NCI-H2081 treated with DMSO at 0.1 percent for 48 hours (cell line): ENCODE data around the gene IGF1R.

Experiments used
- DNase-seq: peaks from one replicate; lab custom pipeline; 2025; lab: John Stamatoyannopoulos, UW

The IGF1R gene

DNA sequence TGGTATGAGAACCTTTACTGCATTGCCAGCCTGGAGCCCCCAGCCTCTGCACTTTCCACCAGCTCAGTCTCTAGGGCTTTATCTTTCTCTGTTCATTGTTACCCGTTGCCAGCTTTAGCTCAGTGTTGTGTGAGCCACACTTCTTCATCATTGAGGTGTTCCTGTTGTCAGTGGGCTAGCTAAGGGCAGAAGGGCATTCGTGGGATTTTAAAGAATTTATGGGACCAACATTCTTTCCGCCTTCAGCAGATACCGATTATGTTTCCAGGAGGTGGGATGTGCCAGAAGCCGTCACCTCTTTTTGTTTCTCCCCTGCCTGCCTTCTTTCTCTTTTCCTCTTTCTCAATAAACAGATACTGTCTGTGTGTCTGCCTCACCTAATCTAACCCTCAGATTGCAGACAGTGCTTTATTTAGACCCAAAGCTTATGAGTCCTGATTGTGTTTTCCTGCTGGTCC, 294.7 kb downstream of the IGF1R start:
- DNase-seq: no peak

DNA sequence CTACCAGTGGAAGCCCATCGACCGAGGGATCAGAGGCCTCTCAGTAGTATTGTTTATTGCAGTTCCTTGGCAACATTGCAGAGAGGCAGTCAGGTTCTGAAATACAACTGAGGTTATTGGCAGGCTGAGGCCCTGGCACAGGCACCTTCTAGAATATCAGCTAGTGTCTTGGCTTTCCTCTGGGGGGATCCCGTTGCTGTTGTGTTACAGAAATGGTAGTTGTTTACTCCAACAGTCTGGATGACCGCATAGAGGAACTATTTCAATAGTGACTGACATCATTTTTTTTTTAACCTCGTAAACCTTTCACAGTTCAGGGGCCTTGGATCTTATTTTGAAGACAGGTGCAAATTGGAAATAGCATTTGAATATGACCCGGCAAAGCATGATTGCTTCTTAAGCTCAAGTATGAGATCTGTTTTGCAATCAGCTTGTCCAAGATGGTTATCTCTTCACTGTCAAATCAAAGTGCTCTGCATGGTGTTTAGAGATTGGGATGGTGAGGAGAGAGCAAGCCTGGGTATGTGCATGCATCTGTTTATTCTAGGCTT, 295.3 kb downstream of the IGF1R start:
- no peak for DNase-seq

DNA sequence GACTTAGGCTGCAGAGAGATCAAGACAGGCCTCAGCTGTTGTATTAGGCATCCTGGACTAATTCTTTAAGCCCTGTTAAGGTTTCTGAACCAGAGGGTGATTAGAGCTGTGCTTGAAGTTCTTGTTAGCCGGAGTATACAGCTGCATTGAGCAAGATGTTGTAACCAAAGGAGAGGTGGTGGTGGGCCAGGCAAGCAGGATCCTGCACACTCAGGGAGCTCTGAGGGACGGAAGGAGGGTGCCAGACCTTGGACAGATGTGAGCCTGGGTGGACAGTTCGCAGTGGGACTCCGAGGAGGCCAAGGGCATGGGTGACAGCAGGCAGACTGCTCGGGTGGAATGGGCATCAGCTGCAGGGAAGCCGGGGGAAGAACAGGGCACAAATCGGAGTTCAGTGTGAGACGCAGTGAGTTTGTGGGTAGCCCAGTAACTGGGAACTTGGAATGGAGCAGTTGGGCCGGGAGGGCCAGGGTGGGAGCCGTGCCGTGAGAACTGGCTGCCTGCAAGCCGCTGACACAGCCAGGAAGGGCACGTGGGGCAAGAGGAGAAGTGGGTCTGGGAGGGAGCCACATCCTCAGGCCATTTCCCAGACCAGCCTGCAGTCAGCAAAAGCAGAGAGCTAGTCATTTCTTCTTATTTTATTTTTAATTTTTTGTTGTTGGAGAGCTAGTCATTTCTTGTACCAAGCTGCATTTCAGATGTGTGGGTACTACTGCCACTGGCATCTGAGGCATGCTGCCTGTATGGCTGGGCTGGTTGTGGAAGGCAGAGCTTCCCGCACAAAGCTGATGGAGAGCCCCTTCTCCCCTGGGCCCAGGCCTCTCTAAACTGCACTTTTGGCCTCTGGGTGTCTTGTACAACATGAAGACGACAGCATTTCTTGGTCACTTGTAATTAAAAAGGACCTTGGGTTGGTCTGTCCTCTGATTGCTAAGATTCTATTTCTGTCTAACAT, 298.2 kb downstream of the IGF1R start:
- DNase-seq: no peak

DNA sequence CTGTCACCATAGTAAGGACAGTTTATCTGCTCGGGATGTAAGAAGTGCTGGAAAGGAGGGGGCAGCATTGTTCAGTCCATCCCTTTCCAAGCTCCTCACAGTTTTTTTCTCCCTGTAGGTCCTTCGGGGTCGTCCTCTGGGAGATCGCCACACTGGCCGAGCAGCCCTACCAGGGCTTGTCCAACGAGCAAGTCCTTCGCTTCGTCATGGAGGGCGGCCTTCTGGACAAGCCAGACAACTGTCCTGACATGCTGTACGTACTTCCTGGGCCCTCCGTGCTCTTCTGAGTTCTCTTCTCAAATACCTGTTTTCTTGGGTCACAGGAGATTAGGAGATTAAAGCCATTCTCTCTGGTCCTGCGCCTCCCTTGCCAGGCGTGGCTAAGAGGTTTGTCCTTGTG, 300.1 kb downstream of the IGF1R start:
- DNase-seq: no peak

DNA sequence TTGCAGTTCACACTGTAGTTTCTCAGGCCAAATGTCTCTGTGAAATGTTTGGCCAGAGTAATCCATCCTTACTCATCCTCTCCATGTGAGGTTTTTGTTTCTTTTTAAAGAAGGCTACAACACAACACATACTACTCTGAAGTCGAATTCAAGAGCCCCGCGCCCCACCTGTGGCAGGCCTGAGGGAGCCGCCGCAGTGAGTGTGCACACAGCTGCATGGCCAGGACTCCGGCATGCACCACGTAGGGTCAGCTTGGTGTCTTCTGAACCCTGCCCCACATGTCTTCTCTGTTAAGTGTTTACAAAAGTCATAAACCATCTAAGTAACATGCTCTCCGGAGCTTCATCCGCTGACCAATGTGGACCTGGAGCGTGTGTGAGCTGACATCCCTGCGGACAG, 300.6 kb downstream of the IGF1R start:
- no peak for DNase-seq

DNA sequence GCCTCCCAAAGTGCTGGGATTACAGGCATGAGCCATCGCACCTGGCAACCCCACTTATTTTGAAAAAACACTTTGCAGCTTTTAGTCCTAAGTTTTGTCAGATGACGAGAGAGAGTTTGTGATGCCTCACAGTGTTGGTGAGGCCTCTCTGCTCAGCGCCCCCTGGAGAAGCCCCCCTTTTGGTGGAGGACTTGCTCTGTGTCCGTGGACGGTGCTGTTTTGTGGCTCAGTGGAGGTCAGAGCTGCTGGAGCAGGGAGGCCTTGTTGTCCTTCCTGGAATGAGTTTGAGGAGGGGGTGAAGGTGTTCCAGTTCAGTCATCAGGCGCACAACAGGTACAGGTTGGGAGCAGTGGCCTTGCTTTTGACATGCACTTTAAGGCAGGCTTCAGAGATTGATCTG, 301.3 kb downstream of the IGF1R start:
- no peak for DNase-seq

DNA sequence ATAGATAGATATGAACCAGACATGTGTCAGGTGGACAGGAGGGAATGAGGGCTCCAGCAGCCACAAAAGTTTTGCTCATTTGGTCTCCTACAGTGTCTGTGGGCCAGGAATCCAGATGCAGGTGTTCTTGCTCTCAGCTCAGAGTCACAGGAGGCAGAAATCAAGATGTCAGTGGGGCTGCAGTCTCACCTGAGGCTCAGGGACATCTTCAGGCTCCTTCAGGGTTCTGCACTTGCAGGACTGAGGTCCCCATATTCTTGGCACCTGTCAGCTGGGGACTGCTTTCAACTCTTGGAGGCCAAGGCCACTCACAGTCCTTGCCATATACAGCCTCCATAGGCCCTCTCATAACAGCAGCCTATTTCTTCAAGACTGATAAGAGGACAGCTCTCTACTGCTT, 301.9 kb downstream of the IGF1R start:
- no peak for DNase-seq

DNA sequence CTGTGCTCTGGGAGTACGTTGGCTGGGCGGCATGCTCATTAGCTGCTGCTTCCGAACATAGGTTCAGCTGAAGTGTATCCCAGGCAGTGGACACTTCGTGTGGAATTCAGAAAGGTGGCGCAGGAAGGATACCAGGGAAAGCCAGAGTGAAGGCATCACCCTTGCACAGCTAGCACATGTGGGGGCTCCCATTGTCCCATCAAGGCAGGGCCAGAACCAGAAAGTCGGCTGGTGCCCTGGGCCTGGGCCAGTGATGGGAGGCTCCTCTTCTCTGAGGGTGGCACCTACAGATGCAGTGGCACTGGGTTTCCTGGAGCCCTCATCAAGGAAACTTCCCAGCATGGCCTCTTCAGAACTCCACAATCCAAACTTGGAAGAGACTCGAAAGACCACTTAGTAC, 302.7 kb downstream of the IGF1R start:
- DNase-seq: no peak

DNA sequence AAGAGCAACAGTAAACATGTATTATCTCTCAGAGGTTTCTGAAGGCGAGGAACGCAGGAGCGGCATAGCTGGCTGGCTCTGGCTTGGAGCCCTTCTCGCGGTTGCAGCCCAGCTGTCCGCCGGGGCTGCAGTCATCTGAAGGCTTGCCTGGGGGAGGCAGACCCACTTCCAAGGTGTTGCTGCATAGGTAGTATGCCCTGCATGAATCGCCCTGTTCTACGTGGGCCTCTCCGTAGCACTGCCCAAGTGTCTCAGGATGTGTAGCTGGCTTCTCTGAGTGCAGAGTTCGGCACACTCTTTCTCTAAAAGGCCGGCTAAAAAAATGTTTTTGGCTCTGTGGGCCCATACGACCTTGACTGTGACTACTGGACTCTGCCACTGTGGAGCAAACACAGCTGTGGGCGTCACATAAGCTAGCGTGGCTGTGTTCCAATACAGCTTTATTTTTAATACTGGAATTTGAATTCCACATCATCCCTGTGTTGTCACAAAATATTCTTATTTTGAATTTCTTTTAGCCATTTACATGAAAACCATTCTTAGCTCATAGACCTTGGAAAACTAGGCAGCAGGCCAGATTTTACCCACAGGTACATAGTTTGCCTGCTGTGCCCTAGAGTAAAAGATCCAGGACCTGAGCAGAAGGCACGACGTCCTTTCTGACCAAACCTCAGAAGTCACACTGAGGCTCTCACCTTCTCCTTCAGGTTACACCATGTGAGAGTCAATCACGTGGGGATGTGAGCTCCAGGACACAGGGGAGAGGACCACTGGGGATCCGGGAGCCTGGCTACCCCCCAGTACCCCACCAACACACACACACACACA, 303.4 kb downstream of the IGF1R start:
- DNase-seq: no peak

DNA sequence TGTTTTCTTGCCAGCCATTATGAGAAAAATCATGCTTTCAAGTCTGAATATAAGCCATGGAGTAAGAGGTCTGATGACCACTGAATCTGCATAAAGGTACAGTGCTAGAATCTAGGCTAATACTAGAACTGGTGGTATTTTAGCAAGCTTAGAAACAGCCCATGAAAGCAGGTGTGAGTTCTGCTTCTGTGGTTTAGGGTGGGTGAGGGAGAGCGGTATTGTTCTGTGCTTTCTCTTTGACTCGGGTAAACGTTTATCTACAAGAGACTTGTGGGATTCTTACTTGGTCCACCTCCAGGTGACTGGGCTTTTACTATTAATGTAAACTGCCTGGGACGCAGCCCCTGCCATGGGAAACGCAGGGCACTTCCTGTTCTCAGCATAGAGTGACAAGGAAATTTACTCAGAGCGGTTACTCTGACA, 304.1 kb downstream of the IGF1R start:
- no peak for DNase-seq

DNA sequence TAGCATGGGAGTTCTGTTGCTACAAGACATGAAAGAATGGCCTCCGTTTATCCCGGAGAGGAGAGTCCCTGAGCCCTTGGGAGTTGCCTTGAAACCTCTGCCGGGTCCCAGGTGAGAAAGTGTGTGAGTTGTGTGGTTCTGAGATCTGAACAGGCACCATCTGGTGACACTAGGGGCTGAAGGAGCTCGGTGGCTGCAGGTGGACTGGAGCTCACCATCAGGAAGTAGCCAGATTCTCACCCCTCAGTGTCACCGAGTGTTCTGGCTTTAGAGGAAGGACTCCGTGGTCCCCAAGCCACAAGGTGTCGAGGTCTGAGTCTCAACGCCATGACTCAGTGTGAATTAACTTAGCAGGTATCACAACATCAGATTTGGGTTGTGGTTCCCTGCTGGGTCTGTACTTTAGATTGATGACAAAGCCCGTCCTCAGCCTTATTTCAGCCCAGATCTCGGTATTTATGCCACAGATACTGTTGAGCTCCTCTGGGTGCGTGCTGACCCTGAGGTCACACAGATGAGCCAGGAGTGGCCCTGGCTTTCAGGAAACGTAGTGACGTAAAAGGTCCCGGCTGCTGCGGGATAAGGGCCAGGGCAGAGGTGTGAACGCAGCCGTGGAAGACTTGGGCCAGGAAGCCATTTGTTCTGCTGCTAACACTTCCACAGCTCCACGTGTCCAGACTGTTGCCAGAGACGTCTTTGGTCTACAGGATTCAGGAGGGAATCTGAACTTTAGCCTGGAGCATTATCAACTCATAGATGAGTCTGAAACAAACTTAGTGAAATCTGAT, 304.9 kb downstream of the IGF1R start:
- DNase-seq: no peak

DNA sequence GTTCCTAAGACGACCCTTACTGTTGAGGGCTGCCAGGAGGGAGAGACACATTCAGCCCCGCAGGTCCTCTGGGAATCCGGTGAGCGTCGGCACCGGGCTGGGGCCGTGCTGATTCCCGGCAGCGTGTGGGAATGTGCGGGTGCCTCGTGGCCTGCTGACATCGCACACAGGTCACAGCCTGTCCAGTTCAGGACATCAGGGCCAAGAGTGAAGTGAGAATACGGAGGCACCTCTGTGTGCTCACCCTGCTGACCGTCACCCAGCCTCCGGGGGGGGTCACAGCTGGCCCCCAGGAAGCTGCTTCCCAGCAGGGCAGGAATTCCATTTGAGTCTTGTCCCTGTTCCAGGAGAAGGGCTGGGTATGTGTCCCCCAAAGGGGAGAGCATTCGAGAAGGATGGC, 305.6 kb downstream of the IGF1R start:
- no peak for DNase-seq

DNA sequence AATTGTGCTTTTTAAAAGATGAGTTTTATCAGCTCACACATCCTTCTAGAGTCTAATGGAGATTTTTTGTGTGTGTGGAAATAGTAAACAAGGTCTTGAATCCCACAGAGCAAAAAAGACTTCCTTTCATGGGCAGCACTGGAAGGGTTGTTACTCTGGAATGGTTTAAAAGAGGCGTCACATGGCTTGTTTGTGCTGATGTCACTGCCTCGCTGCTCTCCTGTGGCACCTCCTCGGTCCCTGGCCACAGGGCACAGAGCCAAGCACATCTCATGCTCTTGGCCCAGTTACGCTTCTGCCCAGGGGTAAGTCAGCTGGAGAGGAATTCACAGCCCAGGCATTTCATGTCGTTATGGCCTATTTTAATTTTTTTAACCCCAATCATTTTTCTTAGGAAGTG, 306.1 kb downstream of the IGF1R start:
- no peak for DNase-seq

DNA sequence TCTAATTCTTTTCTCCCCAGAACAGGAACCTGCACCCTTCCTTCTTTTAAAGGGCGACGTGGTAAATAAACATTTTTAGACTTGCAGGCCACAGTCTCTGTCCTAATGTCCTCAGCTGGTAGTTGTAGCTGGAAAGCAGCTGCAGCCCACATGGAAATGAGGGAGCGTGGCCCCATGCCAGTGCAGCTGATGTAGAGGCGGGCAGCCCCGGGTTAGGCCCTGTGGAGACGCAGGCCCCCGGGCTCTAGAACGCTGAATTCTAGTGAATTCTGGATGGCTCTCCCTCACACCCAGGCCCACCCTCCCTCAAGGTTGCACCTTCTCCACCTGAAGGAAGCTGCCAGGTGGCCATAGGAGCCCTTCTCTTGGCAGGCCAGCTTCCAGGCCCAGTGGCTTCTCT, 307.0 kb downstream of the IGF1R start:
- no peak for DNase-seq

DNA sequence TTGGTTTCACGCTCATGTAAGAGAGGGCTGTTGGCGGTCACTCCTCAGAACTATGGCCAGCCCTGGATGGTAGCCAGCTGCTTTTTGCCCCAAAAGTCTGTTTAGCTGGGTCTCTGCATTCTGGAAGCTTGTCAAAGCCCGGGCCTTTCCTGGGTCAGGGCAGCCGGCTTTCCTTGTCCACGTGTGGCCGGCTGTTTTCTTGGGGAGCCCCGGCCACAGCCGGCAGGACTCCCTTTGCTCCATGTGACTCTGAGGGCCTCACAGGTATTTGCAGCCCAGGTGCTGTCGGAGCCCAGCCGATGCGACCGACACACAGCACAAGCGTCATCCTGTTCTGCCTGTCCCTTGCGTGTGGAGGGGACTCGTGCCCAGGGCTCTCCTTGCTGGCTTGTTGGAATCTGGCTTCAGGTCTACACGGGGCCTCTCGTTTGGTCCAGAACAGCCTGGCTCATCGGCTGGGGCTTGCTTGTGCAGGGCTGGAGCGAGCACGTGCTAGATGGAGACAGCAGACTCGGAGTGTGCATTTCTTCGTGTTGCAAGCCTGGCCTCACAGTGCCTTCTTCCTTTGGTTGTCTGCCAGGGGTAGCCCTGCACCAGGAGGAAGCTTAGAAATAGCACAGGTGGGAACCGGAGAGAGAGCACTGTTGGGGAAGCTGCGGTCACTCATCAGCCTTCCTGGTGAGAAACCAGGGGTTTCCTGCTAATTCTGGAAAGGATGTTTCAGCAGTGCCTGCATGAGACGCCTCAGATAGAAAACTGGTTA, 307.8 kb downstream of the IGF1R start:
- DNase-seq: no peak

DNA sequence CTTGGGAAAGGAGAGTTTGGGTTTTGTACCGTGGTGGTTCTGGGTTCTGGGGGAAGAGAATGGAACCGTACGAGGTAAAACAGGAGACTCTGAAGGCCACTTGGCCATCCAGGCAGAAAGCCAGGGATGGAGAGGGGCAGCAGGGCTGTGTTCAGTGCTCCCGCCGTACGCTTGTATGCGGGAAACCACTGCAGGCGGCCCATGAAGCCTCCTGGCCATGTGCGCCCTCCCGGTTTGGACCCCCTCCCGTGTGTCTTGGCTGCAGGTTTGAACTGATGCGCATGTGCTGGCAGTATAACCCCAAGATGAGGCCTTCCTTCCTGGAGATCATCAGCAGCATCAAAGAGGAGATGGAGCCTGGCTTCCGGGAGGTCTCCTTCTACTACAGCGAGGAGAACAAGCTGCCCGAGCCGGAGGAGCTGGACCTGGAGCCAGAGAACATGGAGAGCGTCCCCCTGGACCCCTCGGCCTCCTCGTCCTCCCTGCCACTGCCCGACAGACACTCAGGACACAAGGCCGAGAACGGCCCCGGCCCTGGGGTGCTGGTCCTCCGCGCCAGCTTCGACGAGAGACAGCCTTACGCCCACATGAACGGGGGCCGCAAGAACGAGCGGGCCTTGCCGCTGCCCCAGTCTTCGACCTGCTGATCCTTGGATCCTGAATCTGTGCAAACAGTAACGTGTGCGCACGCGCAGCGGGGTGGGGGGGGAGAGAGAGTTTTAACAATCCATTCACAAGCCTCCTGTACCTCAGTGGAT, 308.6 kb downstream of the IGF1R start:
- DNase-seq: no peak

DNA sequence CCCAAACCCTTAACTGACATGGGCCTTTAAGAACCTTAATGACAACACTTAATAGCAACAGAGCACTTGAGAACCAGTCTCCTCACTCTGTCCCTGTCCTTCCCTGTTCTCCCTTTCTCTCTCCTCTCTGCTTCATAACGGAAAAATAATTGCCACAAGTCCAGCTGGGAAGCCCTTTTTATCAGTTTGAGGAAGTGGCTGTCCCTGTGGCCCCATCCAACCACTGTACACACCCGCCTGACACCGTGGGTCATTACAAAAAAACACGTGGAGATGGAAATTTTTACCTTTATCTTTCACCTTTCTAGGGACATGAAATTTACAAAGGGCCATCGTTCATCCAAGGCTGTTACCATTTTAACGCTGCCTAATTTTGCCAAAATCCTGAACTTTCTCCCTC, 309.3 kb downstream of the IGF1R start:
- no peak for DNase-seq

DNA sequence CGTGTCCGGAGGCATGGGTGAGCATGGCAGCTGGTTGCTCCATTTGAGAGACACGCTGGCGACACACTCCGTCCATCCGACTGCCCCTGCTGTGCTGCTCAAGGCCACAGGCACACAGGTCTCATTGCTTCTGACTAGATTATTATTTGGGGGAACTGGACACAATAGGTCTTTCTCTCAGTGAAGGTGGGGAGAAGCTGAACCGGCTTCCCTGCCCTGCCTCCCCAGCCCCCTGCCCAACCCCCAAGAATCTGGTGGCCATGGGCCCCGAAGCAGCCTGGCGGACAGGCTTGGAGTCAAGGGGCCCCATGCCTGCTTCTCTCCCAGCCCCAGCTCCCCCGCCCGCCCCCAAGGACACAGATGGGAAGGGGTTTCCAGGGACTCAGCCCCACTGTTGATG, 309.7 kb downstream of the IGF1R start:
- DNase-seq: no peak

DNA sequence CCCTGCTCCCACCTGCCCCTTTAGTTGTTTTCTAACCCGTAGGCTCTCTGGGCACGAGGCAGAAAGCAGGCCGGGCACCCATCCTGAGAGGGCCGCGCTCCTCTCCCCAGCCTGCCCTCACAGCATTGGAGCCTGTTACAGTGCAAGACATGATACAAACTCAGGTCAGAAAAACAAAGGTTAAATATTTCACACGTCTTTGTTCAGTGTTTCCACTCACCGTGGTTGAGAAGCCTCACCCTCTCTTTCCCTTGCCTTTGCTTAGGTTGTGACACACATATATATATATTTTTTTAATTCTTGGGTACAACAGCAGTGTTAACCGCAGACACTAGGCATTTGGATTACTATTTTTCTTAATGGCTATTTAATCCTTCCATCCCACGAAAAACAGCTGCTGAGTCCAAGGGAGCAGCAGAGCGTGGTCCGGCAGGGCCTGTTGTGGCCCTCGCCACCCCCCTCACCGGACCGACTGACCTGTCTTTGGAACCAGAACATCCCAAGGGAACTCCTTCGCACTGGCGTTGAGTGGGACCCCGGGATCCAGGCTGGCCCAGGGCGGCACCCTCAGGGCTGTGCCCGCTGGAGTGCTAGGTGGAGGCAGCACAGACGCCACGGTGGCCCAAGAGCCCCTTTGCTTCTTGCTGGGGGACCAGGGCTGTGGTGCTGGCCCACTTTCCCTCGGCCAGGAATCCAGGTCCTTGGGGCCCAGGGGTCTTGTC, 310.7 kb downstream of the IGF1R start:
- no peak for DNase-seq

DNA sequence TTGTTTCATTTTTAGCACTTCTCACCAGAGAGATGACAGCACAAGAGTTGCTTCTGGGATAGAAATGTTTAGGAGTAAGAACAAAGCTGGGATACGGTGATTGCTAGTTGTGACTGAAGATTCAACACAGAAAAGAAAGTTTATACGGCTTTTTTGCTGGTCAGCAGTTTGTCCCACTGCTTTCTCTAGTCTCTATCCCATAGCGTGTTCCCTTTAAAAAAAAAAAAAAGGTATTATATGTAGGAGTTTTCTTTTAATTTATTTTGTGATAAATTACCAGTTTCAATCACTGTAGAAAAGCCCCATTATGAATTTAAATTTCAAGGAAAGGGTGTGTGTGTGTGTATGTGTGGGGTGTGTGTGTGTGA, 311.3 kb downstream of the IGF1R start:
- DNase-seq: no peak
